ENCODE measurements around the gene PCDHGC3.
"Not testable (repeated sequence)": the region's sequence is repeated elsewhere in the genome, so short reads cannot be mapped to it uniquely, and the experiment has no call there.

The PCDHGC3 gene

DNA sequence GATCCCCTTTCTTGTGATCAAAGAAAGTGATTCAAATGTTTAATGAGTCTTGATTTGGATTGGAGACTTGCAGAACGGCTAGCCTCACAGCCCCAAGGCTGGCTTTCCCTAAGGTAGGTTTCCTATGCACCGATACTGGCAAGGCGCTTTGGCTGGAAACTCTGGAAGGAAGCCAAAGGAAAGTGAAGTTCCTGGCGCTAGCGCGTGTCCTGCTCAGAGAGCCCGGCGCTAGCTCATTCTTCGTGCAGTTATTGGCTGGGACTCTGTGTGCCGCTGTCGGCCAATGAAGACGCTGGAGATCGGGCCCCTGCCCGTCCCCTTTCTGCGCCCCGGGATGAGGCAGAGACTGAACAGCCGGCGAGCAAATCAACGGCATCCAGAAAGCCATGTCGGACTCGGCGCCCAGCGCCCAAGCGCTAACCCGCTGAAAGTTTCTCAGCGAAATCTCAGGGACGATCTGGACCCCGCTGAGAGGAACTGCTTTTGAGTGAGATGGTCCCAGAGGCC is at the start of gene PCDHGC3:
PCDHGC3 (plus strand) TSS at position 342 of the 507 bp plus-strand sequence; CDS start at position 493, 151 bp downstream.
- DNase-seq (ENCODE audit: low read depth, low spot score), result no peak

- no peak for DNase-seq (ENCODE audit: low read depth, low spot score)
Measured at GRCh38 chr5:141427783-141428426, 47.9 kb upstream of the PCDHGC3 start.

DNA sequence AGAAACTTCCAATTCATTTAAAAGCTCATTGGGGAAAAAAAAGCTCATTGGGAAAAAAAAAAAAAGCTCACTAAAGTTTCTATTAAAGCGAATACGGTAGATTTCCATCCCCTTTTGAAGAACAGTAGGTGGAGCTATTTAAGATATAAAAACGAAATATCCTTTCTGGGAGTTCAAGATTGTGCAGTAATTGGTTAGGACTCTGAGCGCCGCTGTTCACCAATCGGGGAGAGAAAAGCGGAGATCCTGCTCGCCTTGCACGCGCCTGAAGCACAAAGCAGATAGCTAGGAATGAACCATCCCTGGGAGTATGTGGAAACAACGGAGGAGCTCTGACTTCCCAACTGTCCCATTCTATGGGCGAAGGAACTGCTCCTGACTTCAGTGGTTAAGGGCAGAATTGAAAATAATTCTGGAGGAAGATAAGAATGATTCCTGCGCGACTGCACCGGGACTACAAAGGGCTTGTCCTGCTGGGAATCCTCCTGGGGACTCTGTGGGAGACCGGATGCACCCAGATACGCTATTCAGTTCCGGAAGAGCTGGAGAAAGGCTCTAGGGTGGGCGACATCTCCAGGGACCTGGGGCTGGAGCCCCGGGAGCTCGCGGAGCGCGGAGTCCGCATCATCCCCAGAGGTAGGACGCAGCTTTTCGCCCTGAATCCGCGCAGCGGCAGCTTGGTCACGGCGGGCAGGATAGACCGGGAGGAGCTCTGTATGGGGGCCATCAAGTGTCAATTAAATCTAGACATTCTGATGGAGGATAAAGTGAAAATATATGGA is 45.2 kb upstream of the PCDHGC3 start, which contains the start of gene PCDHGA12:
PCDHGA12 (plus strand) TSS at position 176 of the 782 bp plus-strand sequence; CDS start at position 429, 253 bp downstream.
- DNase-seq (ENCODE audit: low read depth, low spot score), result no peak

DNA sequence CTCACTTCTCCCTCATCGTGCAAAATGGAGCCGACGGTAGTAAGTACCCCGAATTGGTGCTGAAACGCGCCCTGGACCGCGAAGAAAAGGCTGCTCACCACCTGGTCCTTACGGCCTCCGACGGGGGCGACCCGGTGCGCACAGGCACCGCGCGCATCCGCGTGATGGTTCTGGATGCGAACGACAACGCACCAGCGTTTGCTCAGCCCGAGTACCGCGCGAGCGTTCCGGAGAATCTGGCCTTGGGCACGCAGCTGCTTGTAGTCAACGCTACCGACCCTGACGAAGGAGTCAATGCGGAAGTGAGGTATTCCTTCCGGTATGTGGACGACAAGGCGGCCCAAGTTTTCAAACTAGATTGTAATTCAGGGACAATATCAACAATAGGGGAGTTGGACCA is 44.5 kb upstream of the PCDHGC3 start:
- DNase-seq (ENCODE audit: low read depth, low spot score), result no peak

- not testable (repeated sequence) for DNase-seq (ENCODE audit: low read depth, low spot score)
Measured at GRCh38 chr5:141432308-141432707, 43.5 kb upstream of the PCDHGC3 start.

DNA sequence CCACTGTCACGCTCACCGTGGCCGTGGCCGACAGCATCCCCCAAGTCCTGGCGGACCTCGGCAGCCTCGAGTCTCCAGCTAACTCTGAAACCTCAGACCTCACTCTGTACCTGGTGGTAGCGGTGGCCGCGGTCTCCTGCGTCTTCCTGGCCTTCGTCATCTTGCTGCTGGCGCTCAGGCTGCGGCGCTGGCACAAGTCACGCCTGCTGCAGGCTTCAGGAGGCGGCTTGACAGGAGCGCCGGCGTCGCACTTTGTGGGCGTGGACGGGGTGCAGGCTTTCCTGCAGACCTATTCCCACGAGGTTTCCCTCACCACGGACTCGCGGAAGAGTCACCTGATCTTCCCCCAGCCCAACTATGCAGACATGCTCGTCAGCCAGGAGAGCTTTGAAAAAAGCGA is 43.0 kb upstream of the PCDHGC3 start:
- DNase-seq (ENCODE audit: low read depth, low spot score), result not testable (repeated sequence)

DNA sequence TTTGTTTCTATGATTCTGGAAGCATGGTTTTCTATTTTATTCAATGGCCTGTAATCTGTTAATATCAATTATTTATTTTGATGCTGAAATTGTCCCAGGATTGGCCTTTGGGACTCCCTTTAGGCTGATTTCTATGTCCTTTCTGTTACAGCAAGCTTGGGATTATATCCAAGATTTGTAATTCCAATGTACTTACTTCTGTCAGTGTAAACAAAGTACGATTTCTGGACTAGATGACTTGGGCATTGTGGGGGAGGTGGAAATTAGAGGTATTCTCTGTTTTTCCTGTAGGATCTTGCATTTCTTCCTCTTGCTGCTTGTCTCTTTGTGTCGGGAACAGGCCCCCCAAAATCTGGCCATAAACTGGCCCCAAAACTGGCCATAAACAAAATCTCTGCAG is 41.8 kb upstream of the PCDHGC3 start:
- DNase-seq (ENCODE audit: low read depth, low spot score), result no peak

GRCh38 chr5:141437221-141437620 is 38.5 kb upstream of the PCDHGC3 start:
- DNase-seq (ENCODE audit: low read depth, low spot score), result no peak

DNA sequence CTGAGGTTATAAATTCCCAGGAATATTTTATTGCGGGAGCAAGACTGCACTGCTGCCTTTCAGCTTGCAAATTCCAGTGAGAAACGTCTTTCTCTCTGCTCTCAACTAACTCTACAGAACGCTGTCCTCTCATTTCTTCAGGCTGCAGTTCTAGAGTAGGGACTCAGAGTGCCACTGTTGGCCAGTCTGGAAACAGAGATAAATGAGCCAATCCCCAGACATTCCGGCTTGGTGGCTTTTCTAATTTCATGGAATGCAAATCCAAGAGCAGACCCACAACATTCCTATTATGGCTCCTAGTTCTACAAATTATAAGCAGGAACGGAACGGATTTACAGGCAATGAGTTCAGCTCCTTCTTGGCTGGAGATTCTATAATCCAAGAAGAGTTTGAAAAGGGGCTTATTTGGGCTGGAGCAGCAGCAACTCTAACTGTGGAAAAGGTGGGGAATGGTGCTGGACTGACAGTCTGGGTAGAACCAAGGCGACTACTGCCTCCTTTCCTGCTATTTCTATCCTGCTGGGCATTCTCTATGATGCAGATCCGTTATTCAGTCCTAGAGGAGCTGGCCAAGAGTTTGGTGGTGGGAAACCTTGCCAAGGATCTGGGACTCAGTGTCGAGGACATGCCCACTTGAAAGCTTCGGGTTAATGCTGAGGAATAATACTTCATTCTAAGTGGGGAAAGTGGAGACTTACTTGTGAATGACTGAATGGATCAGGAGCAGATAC is 36.2 kb upstream of the PCDHGC3 start:
- no peak for DNase-seq (ENCODE audit: low read depth, low spot score)

GRCh38 chr5:141440341-141440740 is 35.4 kb upstream of the PCDHGC3 start:
- no peak for DNase-seq (ENCODE audit: low read depth, low spot score)

GRCh38 chr5:141441571-141442170 is 34.1 kb upstream of the PCDHGC3 start:
- no peak for DNase-seq (ENCODE audit: low read depth, low spot score)

- no peak for DNase-seq (ENCODE audit: low read depth, low spot score)
Measured at GRCh38 chr5:141465351-141465750, 10.4 kb upstream of the PCDHGC3 start.

DNA sequence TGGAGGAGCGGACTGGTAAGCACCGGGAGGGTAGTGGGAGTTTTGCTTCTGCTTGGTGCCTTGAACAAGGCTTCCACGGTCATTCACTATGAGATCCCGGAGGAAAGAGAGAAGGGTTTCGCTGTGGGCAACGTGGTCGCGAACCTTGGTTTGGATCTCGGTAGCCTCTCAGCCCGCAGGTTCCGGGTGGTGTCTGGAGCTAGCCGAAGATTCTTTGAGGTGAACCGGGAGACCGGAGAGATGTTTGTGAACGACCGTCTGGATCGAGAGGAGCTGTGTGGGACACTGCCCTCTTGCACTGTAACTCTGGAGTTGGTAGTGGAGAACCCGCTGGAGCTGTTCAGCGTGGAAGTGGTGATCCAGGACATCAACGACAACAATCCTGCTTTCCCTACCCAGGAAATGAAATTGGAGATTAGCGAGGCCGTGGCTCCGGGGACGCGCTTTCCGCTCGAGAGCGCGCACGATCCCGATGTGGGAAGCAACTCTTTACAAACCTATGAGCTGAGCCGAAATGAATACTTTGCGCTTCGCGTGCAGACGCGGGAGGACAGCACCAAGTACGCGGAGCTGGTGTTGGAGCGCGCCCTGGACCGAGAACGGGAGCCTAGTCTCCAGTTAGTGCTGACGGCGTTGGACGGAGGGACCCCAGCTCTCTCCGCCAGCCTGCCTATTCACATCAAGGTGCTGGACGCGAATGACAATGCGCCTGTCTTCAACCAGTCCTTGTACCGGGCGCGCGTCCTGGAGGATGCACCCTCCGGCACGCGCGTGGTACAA is 556 bp downstream of the PCDHGC3 start:
- no peak for DNase-seq (ENCODE audit: low read depth, low spot score)

DNA sequence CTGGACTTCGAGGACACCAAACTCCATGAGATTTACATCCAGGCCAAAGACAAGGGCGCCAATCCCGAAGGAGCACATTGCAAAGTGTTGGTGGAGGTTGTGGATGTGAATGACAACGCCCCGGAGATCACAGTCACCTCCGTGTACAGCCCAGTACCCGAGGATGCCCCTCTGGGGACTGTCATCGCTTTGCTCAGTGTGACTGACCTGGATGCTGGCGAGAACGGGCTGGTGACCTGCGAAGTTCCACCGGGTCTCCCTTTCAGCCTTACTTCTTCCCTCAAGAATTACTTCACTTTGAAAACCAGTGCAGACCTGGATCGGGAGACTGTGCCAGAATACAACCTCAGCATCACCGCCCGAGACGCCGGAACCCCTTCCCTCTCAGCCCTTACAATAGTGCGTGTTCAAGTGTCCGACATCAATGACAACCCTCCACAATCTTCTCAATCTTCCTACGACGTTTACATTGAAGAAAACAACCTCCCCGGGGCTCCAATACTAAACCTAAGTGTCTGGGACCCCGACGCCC is 1.3 kb downstream of the PCDHGC3 start:
- DNase-seq (ENCODE audit: low read depth, low spot score), result no peak

- no peak for DNase-seq (ENCODE audit: low read depth, low spot score)
Measured at GRCh38 chr5:141477815-141478214, 2.0 kb downstream of the PCDHGC3 start.

DNA sequence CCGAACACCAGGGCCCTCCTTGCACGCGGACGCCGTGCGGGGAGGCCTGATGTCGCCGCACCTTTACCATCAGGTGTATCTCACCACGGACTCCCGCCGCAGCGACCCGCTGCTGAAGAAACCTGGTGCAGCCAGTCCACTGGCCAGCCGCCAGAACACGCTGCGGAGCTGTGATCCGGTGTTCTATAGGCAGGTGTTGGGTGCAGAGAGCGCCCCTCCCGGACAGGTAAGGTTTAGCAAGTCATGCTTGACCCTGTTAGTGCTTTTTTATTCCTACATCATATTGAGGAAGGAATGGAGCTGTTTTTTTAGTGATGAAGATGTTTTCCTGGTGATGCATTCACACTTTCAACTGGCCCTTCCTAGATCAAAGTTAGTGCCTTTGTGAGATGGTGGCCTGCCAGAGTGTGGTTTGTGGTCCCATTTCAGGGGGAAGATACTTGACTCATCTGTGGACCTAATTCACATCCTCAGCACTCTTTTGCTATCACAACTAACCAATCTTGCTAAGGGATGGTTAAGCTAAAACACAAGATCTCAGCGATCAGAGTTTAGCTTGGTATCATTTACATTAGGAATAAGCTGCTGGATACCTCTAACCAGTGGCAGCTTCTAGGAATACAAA is 2.7 kb downstream of the PCDHGC3 start:
- DNase-seq (ENCODE audit: low read depth, low spot score), result no peak

GRCh38 chr5:141479776-141480175 is 4.0 kb downstream of the PCDHGC3 start:
- no peak for DNase-seq (ENCODE audit: low read depth, low spot score)

GRCh38 chr5:141483902-141484301 is 8.1 kb downstream of the PCDHGC3 start:
- DNase-seq (ENCODE audit: low read depth, low spot score), result no peak

DNA sequence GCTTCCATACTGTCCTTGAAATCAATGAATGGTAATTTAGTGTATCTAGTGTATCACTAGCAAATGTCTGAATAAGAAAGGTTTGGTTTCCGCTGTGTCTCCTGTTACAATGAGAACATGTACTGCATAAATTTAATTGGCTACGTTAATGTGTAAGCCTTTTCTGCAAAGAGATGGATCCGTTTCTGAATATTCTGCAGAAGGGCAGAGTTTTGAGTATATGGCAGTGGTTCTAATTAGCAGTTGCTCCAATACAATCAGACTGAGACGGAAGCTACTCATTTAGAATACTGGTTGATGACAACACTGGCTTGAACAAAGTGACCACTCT is 8.5 kb downstream of the PCDHGC3 start:
- no peak for DNase-seq (ENCODE audit: low read depth, low spot score)

DNA sequence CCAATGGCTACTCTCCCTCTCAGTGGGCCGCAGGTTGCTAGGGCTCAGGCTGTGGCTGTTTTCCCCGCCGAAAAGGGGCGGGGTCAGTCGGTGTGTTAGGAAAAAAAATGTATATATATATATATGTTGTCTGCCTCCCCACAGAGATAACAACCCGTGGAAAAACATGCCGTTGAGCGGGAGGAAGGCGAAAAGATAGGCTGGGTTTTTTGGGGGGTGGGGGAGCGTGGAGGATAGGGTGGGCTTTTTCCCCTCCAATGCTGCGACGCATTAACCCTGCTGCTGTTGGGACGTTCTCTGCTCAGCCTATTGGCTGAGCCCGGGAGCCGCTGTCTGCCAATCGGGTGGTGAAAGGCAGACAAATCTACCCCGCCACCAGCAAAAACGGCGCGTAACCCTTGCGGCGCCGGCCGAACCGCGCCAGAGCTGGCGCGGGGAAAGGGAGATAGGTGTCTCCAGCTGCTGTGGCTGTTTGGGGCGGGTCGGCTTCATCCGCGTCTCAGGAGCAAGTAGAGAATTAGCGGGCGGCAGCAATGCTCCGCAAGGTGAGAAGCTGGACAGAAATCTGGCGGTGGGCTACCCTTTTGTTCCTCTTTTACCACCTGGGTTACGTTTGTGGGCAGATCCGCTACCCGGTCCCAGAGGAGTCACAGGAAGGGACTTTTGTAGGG is 9.0 kb downstream of the PCDHGC3 start, which contains the start of gene PCDHGC4:
PCDHGC4 (plus strand) TSS at position 390 of the 671 bp plus-strand sequence; CDS start at position 534, 144 bp downstream.
- DNase-seq (ENCODE audit: low read depth, low spot score), result no peak

All from activated naive CD8-positive, alpha-beta T cell treated with anti-CD3 and anti-CD28 coated beads, Interleukin-2, amount 50 U/mL, for 16 hours (primary cell).